Activated CD8-positive, alpha-beta memory T cell treated with anti-CD3 and anti-CD28 coated beads for 4 hours (primary cell): ENCODE data around the gene SOX13.

Experiments
- DNase-seq, 2 donors: peaks; one replicate each; pipeline ENCODE4 v3.0.0-alpha.2; 2020; ENCODE audit warnings: low read depth in 2 of 2

Gene SOX13

DNA sequence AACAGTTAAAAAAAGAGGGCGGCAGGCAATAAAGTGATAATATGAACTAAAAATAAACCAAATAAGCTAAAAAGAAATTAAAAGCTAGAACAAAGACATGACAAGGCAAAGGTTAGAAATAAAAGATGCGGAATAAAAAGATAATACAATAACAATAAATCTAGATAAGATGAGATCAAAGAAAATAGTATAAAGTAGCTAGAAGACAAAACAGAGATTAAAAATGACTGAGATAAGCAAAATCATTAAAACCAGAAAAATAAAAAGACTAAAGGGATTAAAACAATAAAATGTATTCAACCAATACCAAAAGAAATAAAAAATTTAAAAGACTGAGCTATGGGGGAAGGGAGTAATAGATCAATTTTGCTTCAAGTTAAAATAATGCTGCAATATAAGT is 10.8 kb upstream of the SOX13 start:
- DNase-seq = no peak

DNA sequence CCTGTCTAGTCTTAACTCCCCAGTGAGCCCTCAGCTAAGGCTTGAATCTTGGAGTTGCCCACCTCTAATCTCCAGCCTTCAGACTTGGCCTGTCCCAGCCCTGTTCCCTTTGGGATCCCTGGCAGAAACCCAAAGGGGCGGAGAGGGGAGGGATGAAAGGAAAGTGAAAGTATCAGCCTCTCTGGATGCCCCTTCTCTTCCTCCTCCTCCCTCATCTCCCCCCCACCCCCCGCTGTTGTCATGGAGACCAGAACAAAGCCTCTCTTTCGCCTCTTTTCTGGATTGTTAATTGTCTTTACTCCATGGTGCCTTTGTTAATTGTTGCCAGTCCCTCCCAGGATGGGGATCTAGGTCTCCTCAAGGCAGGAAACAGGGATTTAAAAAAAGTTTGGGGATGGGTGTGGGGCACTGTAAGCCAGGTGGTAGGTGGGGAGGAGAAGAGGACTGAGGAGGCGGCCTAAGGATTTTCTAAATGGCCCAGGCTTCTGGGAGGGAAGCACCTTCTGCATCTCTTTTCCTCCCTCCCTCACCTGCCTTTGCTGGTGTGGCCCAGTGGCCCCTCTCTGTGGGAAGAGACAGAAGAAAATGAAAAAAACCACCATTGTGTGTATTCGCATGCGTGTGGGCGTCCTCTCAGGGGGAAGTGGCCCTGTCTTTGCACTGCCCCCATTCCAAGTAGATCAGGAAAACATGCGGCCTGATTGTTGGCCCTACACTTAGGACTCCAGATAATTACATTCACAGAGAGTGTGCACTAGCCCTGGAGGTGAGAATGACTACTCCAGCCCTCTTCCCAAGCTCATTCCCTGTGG is 7.5 kb upstream of the SOX13 start:
- DNase-seq = no peak

DNA sequence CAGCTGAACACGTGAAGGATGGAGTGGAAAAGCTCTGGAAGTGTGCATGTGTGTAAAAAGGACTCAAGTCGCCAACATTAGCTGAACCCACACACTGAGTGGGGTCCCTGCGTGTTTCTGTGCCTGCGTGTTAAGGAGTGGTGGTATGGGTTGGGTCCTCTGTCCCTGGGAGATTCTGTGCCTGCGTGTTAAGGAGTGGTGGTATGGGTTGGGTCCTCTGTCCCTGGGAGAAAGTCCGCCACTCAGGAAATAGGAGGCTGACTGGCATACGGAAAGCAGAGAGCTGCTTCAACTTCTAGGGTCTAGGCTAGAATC is 7.0 kb upstream of the SOX13 start:
- no peak for DNase-seq

DNA sequence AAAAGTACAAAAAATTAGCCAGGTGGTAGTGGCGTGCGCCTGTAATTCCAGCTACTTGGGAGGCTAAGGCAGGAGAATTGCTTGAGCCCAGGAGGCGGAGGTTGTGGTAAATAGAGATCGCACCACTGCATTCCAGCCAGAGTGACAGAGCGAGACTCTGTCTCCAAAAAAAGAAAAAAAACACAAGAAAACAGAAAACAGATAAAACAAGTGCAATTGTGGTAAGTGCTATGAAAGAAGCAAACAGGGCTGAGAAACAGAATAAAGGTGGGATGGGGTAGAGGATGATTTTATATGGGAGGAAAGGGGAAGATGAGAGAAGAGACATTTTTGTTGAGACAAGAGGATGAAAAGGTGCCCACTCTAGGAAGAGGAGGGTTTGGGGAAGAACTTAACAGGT is 5.0 kb upstream of the SOX13 start:
- DNase-seq = no peak

DNA sequence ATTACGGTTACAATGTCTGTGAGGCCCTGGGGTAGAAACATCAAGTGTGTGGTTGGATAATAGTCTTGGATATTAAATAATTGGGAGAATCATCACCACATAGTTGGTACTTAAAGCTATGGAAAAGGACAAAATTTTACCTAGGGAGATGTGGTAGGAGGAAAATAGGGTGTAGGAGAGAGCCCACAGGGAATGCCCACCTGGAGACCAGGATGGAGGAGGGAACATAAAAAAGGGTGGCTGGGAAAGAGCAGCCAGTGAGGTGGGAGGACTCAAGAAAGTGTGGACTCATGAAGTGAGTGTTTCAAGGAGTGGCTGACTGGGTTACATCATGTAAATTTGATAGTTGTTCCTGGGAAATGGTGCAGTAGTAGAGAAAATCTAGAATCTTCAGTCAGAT is 3.0 kb upstream of the SOX13 start:
- DNase-seq = no peak

DNA sequence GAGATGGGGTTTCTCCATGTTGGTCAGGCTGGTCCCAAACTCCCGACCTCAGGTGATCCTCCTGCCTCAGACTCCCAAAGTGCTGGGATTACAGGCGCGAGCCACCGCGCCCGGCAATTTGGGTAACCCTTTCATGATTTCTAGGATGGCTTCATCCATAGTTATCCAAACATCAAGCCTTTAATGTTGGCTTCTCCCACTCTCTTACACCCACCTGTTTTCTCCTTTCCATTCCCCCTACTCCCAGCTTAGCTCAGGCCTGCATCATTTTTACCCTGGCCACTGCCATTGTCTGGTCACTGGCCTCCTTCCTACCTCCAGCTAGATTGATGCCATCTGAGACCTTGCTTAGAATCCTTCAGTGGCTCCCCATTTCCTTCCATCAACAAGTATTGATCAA is 2.0 kb upstream of the SOX13 start:
- DNase-seq = no peak

DNA sequence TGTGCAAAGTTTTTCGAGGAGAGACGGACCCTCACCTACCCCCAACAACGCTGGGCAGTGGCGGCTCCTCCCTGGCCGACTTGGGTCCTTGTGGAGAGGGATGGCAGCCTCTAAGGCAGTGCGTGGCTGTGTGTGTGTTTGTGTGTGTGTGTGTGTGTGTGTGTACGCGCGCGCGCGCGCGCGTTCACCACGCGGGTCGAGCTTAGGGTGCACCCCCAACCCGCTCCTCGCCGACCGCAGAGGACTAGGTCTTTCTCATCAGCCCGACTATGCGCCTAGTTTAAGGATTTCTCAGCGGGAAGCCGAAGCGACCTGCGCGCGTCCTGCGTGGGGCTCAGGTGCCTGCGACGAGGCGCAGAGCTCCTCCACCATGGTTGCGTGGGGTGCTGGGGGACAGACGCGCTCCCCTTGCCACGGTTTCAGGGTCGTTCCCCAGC is 940 bp downstream of the SOX13 start:
- no peak for DNase-seq

DNA sequence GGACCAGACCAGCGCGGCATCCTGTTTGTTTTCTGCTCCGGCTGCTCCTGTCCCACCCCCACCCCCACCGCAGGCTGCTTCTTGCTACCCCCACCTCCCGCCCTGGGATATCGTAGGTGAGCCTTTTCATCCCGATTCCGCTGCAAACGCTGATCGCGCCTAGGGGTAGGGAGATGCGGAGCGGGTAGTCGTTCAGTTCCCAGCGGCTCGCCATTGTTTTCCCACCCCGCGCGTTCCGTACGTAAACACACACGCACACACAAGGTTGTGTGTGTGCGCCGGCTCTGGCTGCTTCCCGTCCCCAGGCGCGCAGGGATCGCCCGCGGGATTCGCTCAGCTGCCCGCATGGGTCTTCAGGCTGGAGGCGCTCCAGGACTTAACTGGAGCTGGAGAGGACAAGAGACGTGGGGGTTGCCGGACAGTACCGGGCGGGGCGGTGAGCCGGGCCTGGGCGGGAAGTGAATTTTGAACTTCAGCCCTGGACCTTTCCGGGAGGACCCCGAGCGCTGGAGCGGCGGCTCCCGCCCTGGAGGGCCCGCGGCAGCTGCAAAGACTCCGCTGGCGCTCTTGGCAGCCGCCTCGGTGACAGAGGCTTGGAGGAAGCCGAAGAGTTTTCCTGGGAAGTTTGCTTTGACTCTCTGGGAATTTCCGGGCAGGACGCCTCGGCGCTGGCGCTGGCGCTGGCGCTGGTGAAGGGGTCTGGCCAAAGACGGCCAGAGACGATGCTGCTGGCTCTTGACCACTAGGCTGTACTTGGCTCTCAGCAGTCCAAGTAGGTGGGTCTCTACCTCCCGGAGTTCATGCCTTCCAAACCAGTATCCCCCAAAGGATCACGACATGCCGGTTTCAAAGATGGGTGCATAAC is 1.6 kb downstream of the SOX13 start:
- no peak for DNase-seq

DNA sequence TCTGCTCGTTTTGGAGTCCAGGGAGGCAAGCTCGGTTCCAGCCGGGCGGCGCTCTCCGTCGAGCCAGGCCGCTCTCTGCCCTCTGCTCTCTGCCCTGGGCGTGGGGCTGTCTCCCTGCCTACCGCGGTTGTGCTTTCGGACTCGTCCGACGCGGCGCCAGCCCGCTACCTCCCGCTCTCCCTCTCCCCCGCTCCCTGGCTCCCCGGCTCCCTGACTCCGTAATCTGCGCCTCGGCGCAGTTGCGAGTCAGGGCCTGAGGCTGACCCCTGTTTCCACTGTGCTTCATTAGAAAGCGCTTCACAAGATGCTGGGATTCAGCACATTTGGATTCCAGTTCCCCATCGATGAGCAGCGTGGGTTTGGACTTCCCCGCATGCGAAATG is 2.2 kb downstream of the SOX13 start:
- no peak for DNase-seq

DNA sequence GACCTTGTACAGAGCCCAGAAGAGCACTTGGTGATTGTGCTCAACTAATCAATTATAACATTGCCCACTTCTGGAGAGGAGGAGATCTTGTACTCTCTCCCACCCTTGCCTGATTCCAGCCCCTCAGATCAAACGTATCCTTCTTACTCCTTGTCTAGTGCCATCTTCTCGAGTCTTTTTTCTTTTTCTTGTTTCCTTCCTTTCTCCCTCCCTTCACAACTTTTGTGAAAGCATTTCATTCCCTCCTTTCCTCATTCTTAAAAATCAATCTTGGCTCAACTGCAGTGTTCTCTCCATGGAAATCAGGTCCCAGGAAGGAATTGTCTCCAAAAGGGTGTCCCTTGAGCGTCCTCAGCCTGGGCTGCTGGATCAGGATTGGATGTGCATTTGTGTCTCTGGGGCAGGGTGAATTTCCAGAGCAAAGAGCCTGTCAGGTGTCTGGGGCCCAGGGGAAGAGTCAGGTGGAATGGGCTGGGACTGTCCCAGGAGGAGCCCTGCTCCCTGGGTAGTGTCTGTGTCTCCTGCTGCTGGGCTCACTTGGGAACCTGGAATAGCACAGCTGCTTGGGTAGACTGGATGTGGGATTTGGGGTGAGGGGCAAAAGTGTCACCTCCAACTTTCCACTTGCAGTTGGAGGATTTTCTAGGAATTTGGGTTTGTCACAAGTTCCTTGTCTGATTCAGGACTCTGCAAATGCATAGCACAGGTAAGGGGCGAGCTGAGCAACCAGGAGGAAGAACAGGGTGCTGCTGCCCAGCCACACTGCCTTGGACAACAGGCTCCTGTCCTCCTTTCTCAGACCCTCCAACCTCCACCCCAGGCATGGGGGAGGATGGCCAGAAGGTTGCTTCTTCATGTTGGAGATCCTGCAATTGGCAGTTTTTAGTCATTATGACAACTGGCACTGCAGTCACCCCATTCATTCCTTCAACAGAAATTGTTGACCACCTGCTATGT is 3.3 kb downstream of the SOX13 start:
- no peak for DNase-seq

DNA sequence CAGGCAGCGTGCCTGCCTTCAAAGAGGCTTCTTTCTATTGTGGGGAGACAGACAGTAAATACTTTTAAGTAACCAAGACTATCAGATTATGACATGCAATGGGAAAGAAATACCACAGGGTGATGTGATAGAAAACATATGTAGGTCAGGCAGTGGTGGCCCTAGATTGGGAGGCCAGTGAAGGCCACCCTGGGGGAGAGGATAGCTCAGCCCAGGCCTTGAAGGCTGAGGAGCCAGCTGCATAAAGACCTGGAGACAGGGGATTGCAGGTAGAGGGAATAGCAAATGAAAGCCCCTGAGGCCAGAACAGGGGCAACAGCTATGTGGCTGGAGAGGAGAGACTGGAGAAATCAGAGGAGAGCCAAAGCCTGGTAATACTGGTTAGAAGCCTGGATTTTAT is 4.0 kb downstream of the SOX13 start:
- DNase-seq = no peak

DNA sequence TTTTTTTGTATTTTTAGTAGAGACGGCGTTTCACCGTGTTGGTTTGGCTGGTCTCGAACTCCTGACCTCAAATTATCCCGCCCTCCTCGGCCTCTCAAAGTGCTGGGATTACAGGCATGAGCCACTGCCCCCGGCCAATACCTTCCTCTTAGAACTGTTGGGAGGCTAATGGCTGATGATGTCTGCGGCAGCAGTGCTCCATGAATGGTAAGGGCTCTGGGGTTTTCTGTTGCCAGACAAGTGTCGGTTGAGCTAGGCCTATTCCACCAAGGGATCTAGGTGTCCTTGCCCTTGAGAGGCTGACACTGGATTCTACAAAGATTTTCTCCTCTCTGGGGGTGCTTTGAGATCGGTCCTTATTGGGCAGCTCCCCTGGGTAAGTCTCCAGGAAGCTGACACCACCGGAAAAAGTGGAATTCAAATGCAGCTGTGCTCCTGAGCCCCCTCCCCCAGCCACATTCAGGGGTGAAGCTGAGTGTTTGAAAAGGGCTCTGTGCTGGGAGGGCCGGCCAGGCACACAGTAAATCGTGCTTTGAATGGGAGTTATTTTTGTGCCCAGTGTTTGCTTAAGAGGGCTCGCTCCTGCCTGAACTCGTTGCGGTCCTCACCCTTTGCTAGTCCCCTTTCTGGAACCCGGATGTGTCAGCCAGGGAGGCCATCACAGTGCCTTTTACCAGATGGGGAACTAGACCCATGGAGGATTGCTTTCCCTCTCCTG is 5.2 kb downstream of the SOX13 start:
- no peak for DNase-seq

DNA sequence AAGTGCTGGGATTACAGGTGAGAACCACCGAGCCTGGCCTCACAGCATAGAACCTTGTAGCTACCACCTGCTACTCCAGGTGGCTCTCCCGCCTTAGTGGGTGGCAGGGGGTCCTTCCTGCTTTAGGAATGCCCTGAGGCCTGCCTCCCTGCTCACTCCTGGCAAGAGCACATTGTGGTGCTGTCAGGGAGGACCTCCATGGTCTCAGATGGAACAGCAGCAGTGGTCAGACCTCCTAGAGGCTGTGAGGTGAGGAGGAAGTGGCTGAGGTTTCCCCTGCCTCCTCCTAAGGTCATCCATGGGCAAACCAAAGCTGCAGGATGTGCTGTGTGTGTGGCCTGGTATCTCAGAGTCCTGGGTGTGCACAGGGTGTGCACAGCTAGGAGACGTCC is 6.7 kb downstream of the SOX13 start:
- no peak for DNase-seq

DNA sequence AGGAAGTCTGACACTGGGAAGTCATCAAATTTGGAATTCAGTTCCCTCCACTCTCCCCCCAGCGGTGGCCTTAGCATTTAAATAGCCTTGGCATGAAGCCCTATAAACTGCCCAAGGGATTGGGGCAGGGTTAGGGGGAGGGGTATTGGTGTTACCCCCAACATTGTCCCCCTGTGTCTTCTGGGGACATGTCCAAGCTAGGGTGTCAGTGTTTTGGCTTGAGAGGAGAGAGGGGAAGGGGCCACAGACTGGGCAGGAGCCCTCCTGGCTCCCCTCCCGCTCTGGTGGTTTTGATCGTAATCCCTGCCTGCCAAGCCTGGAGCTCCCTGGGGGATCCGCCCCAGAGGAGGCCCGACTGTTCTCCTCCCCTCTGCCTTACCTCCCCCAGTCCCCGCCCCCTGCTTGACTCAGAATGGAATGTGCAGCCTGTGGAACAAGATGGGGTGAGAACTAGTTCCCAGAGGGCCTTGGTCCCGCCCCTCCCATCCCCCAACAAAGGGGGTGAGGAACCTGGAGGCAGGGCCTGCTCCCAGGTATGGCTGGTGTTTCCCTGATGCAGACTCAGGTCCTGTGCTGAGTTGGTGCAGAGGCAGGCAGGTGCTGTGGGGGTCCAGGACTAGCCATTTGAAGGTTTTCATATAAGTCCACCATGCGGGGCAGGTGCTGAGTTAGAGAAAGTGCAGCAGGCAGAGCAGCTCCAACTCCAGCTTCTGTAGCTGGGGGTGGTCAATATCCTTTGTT is 7.4 kb downstream of the SOX13 start:
- no peak for DNase-seq

DNA sequence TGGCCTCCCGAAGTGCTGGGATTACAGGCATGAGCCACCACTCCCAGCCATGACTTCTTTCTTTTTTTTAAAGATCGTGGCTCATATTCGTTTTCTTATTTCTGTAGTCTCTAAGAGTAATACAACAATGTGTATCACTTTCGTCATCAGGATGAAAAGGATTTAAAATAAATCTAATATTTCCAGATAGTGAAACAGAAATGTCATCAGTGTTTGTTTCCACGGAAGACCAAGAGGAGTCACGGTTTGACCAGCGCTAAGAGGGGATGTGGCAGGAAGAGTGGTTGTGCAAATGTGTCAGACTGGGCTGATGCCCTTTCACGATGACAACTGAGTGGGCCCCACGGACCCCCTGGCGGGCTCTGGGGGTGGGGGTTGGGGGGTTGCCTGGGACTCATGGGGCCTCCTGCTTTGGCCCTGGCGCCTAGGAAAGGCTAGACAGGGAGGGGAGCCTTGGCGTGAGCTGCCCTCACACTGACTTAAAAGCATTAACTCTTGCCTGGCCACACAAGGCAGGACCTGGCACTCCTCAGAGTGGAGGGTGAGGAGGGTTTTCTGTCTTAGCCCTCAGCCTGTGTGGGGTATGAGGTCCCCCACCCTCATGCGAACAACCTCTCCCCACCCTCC is 8.4 kb downstream of the SOX13 start:
- no peak for DNase-seq

DNA sequence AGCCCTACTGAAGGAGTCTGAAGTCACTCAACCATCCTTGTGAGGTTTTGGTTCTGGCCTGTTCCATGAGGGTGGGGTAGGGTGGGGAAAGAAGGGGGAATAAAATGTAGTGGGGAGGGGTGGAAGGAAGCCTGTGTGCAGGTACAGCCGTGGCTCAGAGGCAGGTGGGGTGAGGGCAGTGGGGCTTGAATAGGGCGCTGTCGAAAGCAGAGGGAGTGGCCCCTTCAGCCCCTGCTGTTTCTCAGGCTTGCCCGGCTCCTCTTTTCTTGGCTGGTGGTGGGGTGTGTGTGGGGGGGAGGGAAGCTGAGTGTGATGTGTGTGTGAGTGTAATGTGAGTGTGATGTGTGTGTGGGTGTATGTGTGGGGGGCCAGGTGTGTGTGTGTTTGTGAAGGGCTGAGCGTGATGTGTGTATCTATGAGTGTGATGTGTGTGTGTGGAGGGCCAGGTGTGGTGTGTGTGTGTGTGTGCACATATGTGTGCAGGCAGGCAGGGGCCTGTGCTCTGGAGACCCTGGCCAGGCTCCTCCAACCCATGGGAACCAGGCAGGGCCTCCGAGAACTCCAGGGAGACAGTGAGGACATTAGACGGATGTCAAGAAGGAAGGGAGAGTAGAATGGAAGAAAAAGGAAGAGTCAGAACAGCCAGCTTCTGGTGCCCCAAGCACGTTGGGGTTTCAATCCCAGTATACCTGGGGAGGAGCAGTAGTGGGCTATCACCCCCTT is 9.0 kb downstream of the SOX13 start:
- DNase-seq = no peak

DNA sequence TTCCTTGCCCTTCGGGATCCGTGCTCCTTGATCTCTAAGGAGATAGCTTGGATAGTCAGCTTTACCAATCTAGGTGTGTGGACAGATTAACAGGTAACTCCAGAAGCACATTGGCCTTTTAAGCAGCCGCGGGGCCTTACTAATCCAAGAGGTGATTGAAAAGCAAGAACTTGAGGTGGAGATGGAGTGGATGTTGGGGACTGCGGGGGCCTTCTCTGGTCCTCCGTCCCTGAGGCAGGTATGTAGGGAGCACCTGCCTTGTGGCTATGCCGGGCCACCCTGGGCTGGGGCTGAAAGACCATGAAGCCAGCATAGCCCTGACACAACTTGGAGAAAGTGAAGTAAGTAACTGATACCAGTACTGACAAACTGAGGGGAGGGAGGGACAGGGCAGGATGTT is 10.6 kb downstream of the SOX13 start:
- DNase-seq = no peak

DNA sequence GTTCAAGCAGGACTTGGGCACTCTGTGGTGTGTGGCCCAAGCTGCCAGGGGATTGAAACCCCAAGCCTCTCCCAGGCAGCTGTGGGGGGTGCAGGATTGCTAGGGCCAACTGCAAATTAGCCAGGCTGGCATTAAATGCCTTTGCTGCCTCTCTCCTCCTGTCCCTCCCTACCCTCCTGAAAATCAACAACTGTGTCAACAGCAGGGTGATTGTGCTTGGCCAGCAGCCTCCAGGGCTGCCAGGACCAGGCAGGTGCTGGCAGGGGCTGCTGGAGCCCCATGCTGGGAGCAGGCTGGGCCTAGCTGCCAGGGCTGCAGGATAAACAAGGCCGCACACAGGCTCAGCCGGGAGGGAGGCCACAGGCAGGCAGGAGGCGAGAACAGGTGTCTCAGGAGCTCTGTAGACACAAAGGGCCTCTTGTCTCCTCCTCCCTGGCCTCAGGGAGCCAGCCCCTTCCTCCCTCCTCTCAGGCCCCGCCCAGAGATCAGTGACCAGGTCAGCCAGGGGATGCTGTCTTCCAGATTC is 11.4 kb downstream of the SOX13 start:
- no peak for DNase-seq

DNA sequence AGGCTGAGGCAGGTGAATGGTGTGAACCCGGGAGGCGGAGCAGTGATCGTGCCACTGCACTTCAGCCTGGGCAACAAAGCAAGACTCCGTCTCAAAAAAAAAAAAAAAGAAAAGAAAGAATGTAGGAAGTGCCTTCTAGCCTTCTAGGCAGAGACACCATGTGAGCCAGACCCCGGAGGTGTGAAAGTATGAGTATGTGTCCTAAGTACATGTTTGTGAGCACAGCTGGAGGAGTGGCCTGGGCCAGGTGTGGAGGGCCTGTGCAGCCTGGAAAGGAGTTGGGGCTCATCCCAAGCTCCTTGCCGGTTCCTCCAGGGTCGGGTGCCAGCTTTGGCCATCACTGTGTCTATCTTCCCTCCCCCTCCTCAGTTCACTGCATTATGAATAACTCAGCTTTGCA is 13.0 kb downstream of the SOX13 start:
- DNase-seq = no peak
